Lower leg skin (tissue), 3 donors: ENCODE data around the gene GPC5.

Source experiments
- POLR2A ChIP-seq, 2 donors: fragments of 450-650 bp; IDR thresholded peaks; one replicate each; pipeline ENCODE4 v1.6.1; 2016 to 2017; ENCODE audit warnings: antibody characterized with exemption in 2 of 2, mild to moderate bottlenecking in 1 of 2, moderate library complexity in 1 of 2
- TF ChIP-seq, protein P1 (sequence below), 3 donors: fragments of 450-650 bp; IDR thresholded peaks; one replicate each; pipeline ENCODE4 v1.5.1; 2016; ENCODE audit warnings: antibody characterized with exemption in 3 of 3, mild to moderate bottlenecking in 3 of 3, moderate library complexity in 2 of 3

DNA sequence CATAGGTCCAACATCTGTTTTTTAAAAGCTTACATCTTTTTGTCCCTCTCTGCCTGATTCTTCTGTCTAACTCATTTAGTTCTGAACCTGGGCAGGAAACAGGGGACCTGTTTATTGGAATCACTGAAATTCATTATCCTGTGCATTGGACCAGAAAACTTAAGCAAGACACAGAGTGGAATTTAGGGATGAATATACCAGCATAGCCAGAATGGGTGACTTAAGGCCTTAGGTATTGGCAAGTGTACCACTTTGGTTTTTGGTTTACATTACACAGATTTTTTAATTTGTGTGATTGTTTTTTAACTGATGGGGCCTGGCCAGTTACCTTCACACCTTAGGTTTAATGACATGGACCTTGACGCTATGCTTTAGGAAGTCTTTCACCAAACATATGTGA, 232.5 kb downstream of the GPC5 start:
- TF ChIP-seq, protein P1, sequence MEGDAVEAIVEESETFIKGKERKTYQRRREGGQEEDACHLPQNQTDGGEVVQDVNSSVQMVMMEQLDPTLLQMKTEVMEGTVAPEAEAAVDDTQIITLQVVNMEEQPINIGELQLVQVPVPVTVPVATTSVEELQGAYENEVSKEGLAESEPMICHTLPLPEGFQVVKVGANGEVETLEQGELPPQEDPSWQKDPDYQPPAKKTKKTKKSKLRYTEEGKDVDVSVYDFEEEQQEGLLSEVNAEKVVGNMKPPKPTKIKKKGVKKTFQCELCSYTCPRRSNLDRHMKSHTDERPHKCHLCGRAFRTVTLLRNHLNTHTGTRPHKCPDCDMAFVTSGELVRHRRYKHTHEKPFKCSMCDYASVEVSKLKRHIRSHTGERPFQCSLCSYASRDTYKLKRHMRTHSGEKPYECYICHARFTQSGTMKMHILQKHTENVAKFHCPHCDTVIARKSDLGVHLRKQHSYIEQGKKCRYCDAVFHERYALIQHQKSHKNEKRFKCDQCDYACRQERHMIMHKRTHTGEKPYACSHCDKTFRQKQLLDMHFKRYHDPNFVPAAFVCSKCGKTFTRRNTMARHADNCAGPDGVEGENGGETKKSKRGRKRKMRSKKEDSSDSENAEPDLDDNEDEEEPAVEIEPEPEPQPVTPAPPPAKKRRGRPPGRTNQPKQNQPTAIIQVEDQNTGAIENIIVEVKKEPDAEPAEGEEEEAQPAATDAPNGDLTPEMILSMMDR (IDR thresholded peaks at IDR 0.05): no peak
- no peak for TF ChIP-seq POLR2A (IDR thresholded peaks at IDR 0.05)
